ENCODE results near the gene PRR35.

The PRR35 gene

DNA sequence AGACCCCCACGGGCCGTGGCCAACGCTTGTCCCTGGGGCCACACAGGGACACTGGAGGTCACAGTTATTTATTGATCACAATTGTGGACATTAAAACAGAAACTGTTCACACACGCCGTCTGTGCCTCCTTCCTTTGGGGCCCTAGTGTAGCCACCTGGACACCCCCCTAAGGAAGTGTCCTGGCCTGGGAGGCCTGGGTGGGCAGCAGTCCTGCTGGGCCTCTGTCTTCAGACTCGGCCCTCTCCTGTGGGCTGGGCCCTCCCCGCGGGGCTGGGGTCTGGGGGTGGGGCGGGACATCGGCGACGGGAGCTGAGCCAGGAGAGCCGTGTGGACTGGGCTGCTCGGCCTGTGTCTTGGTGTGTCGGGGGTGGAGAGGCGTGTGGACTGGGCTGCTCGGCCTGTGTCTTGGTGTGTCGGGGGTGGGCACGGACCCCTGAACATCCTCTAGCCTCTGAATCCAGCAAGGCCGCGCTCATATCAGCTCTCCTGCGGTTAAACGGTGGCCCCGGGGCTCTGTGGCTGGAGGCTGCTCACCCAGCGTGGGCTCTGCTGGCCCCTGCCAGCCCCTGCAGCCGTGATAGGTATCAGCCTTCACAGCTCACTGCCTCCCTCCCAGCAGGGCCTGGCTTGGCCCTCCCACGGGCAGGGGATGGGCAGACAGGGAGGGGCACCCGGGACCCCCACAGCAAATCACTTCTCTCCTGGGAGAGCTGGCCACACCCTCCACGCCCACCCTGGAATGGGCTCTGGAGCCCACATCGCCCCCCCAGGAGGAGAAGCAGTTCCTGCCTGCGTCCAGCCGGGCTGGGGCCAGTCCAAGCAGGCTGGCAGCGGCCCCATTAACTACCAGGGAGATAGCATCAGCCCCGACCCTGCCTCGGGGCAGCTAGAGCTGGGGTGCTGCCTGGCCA lies 5.5 kb downstream of the PRR35 start:
- FAIRE-seq = no peak

DNA sequence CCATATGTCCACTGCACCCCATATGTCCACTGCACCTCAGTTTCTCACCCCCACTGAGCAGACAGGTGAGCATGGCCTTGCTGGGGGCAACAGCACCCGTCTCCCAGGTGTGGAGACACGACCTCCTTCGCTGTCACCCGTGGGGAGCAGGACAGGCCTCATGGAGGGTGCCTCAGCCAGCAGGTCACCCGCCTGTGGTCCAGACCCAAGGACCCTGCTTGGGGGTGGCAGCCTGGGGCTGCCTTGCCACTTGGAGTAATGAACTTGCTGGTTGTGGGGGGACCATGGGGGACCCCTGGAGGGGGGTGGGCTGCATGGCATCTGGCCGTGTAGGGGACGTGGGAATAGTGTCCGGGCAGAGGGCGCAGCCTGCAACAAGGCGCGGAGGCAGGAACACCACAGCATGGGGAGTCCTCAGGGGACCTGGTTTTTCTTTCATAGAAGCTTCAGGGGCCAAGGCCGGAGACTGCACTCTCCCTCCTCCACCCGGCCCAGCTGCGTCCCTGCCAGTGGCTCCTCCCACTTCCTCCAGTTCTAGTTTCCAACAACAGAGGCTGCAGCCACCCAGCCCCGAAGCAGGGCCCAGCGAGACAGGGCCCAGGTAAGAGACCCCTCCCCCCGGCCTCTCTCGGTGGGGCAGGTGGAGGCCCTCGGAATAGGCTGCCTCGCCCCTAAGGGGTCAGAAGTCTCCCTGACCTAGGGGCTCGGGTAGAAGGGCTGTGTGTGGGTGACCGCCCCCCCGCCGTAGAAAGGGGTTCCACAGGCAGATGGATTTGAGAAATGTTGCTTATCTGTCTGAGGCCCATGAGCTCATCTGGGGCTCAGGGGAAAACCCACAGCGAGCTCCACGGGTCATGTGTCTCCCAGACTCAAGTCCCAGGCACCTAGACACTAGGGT lies 6.5 kb downstream of the PRR35 start, which contains the start of gene NHLRC4:
TSS of gene NHLRC4 (plus strand) at position 531 of the 898 bp plus-strand sequence. CDS start 1,043 bp downstream, outside the sequence.
- FAIRE-seq = no peak

DNA sequence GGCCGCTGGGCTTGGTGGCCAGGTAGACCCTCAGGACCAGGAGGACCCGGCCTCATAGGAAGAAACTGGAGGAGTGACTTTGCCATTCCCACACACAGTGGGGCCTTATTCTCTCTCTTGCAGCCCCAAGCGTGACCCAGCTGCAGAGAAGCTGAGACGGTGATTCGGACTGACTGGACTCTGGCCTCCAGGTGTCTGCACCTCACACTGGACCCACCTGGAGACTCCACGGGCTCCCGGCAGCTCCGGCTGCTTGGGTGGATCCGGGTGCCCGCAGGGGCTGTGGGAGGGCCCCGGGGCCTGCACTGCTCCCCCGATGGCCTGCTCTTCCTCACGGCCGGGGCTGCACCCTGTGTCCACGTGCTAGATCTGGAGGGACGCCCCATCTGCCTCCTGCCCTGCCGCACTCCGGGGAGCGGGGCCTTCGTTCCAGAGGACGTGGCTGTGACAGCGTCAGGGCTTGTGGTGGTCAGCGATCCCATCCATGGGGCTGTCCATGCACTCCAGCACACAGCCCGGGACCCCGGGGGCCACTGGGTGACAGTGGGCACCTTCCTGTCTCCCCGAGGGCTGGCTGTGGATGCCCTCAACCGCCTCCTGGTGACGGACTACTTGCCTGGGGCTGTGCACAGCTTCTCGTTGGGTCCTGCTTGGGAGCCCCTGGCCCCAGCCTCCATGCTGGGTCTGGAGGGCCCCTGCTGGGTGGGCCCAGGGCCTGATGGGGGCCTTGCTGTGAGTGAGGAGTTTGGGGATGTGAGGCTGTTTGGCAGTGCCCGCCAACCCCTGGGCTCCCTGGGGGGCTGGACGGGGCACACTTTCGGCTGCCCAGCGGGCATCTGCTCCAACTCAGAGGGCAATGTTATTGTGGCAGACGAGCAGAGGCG lies 7.4 kb downstream of the PRR35 start:
- no peak for FAIRE-seq

DNA sequence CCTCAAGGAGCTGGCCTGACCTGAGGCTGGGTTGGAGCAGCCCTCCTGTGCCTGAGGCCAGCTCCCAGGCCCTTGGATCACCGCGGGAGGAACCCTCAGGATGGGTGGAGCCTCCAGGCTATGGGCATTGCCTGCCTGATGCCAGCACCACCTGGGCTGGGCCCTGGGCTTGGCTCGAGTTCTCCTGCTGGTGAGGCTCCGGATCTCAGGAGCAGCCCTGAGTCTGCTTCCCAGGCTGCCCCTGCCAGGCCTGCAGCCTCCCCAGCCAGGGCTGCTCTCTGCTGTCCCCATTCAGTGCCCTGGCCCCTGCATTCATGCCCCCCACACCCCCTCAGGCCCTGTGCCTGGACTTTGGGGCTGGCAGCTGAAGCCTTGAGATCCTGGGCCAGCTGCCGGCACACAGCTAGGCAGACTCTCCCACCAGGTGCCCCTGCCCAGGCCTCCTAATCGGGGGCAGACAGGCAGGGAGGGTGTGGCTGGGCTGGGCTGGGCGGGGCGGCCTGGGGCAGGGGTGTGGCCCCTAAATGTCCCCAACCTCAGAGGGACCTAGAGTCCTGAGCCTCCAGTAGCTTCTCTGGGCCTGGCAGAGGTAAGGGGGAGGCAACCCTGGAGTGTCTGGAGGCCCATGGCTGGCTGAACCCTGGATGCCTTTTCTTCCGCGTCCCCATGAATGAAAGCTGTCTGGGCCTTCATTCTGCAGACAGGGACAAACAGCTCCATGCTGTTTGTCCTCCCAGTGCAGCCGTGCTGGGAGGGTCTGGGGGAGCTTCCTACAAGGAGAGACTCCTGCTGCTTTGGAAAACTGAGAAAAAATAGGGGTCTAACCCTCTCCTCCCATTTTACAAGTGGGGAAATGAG lies 8.4 kb downstream of the PRR35 start:
- no peak for FAIRE-seq

DNA sequence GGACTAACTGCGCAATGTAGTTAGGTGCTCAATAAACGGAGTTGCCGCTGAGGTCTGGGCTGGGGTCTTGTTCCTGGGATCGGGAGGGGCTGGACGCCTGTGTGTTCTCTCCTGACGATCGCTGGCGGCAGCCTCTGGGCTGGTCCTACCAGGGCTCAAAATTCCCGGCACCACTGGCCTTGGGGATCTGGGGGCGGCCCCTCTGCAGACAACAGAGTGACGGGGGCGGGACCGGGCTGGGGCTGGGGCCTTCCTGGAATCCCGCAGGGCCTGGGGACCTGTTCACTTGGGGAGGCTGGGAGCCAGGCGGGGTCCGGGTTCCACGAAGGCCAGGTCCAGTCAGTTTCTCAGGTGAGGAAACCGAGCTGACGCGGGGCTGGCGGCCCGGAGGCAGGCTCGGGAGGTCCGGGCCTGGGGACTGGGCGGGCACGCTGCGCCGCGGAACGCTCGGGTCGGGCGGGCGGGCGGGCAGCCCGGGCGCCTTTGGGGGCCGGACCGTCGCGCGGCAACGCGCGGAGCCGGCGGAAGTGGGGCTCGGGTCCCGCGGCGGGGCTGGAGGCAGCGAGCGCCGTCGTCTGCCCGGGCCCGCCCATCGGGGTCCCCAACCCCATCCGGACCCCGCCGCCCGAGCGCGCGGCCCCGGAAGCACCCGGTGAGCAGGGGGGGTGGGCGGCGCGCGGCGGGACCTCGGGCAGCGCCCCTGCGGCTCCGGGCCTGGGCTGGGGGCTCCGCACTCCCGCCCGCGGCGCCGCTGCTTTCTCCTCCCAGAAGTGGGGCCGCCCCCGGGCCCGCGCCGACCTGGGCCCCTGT lies 9.5 kb downstream of the PRR35 start, which contains the start of gene PIGQ:
TSS of gene PIGQ (plus strand) at position 524 of the 810 bp plus-strand sequence. CDS start 4,107 bp downstream, outside the sequence.
- FAIRE-seq = no peak

DNA sequence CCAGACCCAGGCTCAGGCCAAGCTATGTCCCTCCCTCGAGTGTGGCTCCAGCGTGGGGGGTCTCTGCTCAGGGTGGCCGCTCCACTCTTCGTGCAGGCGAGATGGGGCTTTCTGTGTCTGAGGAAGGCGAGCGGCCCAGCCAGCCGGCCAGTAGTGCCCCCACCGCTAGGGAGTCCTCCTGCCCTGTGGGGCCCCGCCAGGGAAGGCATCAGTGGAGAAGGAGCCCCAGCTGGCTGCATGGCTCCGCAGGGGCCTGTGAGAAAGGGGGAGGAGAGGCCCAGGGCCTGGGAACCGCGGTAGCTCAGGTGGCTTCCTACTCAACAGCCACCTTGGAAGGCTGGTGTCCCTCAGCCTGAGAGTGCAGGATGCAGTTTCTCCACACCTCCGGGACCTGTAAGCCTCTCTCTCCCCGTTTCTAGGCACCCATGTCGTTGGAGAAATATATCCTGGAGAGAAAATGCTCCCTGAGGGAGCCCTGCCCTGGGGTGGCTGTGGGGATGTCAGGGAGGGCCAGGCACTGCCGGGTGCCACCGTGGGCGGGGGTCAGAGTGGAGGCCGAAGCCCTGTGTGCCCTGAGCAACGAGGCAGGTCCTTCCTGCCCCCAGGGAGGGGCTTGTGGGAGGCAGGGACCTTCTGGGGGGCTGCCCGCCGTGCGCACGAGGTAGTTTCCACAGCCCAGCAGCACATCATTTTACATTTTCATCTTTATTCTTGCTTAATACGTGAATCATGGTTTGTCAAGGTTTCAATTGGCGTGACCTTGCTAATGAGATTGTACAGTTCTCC lies 12.9 kb downstream of the PRR35 start:
- FAIRE-seq = no peak

DNA sequence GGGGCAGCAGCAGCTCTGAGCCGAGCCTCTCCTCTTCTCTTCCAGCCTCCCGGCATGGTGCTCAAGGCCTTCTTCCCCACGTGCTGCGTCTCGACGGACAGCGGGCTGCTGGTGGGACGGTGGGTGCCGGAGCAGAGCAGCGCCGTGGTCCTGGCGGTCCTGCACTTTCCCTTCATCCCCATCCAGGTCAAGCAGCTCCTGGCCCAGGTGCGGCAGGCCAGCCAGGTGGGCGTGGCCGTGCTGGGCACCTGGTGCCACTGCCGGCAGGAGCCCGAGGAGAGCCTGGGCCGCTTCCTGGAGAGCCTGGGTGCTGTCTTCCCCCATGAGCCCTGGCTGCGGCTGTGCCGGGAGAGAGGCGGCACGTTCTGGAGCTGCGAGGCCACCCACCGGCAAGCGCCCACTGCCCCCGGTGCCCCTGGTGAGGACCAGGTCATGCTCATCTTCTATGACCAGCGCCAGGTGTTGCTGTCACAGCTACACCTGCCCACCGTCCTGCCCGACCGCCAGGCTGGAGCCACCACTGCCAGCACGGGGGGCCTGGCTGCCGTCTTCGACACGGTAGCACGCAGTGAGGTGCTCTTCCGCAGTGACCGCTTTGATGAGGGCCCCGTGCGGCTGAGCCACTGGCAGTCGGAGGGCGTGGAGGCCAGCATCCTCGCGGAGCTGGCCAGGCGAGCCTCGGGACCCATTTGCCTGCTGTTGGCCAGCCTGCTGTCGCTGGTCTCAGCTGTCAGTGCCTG lies 14.0 kb downstream of the PRR35 start:
- no peak for FAIRE-seq

DNA sequence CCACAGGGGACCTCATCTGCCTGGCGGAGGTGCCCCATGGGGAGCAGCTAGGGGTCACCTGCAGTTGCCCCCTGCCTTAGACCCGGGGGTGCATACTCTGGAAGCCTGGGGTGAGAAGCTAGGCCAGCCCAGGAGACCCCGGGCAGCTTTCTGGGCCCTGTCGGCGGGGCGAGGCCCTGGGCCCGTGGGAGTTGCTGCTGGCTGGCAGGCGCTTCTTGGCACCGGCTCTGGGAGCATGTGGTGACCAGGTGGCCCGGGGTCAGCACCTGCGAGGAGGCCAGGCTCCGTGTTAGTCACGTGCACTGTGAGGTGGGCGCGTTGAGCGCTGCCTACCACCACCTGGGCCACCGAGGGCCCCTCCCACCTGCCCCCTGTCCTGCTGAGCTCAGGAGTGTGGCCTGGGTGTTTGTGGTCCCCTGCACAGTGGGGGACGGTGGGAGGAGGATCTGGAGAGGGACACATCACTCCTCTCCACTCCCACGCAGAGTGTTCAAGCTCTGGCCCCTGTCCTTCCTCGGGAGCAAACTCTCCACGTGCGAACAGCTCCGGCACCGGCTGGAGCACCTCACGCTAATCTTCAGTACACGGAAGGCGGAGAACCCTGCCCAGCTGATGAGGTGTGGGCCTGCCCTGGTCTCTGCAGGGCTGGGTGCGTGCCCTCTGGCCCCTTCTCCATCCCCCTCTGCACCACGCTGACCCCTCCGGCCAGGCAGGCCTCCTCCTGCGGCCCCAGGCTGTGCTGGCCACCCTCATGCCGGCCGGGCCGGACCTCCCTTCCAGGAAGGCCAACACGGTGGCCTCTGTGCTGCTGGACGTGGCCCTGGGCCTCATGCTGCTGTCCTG lies 15.4 kb downstream of the PRR35 start:
- FAIRE-seq = no peak

DNA sequence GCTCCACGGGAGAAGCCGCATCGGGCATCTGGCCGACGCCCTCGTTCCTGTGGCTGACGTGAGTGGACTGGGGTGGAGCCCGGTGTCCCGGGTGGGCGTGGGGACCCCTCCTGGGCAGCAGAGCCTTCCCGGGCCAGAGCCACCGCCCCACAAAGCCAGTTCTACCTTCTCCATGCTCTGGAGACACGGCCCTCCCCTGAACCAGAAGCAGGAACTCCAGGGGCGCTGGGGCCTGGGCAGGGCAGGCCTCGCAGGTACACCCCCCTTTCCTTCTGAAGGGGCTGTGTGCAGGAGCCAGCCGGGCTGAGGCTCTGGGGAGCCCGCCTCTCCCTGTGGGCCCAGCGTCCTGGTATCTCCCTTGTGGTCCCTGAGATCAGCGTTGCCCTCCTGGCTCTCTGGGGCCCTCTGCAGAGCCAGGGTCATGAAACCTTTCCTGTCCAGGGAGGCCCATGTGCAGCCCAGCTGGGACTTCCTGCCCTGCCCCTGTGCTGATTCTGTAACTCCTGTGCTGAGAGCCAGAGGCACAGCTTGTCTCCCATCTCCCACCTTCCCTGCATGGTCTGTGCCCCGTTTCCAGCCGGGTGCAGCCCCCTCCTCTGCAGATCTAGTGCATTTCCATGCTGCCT lies 16.1 kb downstream of the PRR35 start:
- no peak for FAIRE-seq

DNA sequence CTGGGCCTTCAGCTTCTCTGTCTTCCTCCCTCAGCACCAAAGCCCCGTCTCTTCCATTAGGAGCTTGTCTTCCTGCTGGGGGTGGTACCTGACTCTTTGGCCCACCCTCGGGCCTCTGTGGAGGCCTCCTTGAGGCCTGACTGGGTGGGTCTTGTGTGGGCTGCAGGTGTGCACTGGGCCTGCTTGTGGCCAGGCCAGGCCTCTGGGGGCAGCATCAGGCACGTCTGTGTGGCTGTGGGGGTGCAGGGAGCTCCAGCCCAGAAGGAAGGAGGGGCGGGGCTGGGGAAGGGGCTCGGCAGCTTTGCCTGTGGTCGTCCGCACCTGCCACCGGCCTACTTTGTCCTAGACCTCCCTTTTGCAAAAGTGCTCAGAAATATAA lies 16.6 kb downstream of the PRR35 start:
- no peak for FAIRE-seq

DNA sequence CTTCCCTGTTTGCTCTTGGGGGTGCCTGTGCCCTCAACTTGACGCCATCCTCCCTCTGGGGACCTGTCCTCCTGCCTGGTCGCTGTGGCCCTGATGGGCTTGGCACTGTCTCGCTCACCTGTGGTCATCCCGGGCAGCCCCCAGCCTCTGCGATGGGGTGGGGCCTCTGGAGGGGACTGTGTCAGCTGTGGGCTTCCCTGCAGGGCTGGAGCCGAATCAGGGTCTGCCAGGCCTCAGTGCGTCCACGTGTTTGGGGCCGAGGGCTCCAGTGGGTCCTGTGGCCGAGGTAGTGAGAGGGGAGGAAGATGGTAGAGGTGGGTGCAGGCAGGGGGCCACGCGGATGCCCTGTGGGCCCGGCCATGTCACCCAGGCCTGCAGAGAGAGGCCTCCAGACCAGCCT lies 17.6 kb downstream of the PRR35 start:
- no peak for FAIRE-seq

DNA sequence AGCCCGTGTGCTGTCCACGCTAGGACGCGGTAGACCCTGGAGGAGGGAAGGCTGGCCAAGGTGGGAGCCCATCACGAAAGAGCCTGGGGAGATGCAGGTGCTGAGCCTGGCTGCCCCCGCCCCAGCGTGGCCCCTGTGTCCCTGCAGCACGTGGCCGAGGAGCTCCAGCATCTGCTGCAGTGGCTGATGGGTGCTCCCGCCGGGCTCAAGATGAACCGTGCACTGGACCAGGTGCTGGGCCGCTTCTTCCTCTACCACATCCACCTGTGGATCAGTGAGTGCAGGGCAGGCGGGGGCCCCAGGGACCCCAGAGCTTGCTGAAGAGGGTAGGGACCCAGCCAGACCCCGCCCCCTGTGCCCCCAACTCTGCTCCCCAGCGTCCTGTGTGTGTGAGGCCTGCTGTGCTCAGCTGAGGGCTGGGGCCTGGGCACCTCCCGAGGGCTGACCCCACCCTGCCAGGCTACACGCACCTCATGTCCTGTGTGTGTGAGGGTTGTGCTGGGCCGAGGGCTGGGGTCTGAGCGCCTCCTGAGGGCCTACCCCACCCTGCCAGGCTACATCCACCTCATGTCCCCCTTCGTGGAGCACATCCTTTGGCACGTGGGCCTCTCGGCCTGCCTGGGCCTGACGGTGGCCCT lies 18.2 kb downstream of the PRR35 start:
- FAIRE-seq = no peak

DNA sequence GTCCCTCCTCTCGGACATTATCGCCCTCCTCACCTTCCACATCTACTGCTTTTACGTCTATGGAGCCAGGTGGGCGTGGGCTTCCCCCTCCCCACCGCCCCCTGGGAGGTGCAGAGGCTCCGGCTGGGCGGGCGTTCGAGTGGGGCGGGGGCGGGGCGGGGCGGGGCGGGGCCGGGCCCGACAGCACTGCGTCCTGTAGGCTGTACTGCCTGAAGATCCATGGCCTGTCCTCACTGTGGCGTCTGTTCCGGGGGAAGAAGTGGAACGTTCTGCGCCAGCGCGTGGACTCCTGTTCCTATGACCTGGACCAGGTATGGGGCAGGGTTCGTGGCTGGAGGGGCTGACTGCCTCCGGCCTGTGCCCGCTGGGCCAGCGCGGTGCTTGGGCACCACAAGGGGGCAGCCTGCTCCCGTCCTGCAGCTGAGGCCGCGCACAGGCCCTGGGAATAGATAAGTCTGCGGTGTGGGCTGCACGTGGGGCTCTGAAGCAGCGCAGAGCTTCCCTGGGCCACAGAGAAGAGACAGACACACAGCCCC lies 18.7 kb downstream of the PRR35 start:
- FAIRE-seq = no peak

DNA sequence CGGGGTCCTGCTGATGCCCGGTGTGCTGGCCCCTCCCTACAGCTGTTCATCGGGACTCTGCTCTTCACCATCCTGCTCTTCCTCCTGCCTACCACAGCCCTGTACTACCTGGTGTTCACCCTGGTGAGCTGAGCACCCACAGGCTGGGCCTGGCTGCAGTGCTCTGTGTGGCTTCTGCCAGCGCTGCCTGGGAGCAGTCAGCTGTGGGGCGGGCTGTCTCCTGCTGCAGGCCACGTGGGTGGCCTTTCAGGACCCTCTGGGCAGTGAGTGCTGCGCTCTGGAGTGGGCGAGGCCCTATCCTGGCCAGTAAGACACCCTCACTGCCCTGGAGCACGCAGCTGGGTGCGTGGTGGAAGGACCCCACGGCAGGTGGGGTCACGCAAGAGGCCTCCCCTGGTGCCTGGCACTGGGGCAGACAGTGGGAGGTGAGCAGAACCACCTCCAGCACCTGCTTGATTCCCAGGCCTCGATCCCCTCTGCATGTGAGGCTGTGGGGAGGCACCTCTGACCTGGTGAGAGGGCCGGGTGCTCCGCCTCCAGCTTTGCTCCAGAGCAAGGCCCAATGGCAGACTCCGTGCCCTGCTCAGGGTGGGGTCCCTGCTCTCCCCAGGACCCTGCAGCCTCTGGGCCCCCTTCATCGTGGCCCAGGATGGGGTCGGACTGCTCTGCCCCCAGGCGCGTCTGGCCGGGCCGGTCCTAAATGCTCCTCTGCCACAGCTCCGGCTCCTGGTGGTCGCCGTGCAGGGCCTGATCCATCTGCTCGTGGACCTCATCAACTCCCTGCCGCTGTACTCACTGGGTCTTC lies 20.1 kb downstream of the PRR35 start:
- no peak for FAIRE-seq

DNA sequence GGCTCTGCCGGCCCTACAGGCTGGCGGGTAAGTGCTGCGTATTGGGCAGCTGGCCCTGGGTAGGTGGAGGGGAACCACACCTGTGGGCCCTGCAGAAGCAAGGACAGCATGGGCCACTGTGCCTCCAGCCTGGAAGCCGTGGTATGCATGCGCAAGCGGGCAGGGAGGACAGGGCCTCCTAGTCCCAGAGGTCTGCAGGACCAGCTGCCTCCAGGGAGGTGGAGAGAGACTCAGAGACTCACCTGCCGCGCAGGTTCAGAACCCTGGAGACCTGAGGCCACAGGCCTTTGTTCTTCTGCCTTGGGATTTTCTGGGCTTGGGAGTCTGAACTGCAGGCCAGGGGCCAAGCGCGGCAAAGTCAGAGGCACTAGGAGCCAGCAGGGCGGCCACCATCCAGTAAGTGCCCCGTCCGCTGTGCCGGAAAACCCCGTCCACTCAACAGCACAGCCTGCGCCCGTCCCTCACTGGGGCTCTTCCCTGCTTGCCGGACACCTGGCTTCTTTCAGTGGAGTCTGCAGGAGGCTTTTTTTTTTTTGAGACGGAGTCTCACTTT lies 20.8 kb downstream of the PRR35 start:
- FAIRE-seq = no peak

DNA sequence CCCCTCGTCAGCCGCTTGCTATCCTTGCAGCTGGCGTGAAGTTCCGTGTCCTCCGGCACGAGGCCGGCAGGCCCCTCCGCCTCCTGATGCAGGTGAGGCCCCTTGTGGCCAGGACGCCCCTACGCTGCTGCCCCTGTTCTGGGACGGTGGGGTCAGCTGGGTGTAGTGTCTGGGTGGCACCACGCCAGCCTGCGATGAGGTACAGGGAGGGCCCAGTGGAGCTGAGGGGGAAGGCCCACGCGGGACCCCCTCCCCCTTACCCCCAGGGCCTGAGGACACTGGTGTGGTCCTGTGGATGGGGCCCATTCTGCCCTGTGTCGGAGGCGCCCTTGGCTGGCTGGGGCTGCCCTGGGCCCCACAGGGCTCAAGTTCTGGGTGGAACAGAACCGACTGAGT lies 22.0 kb downstream of the PRR35 start:
- FAIRE-seq = no peak
